Activated naive CD4-positive, alpha-beta T cell treated with anti-CD3 and anti-CD28 coated beads, Interleukin-2, amount 50 U/mL, for 24 hours (primary cell): ENCODE measurements around the gene SLC2A9.
A peak's percentile ranks its signal among the peaks of the same experiment; 100 is the strongest.

Experiments
- H3K27ac Mint-ChIP-seq: one replicate; pipeline ENCODE4 v1.8.0; 2021; ENCODE audit warnings: mild to moderate bottlenecking, mixed read lengths
- H3K27me3 Mint-ChIP-seq: one replicate; pipeline ENCODE4 v1.8.0; 2021; ENCODE audit warnings: mixed read lengths
- H3K36me3 Mint-ChIP-seq: one replicate; pipeline ENCODE4 v1.8.0; 2021; ENCODE audit warnings: mixed read lengths
- H3K4me1 Mint-ChIP-seq: one replicate; pipeline ENCODE4 v1.8.0; 2021; ENCODE audit warnings: mixed read lengths
- H3K4me3 Mint-ChIP-seq: one replicate; pipeline ENCODE4 v1.8.0; 2021; ENCODE audit warnings: mild to moderate bottlenecking, mixed read lengths
- H3K9me3 Mint-ChIP-seq: one replicate; pipeline ENCODE4 v1.8.0; 2021; ENCODE audit warnings: mixed read lengths

SLC2A9 gene

GRCh38 chr4:10017037-10017893 is 4.0 kb downstream of the SLC2A9 start:
- peaks cover 12% of the 10 kb centered on the region for H3K4me1 Mint-ChIP-seq
- H3K27ac Mint-ChIP-seq: peak overlapping the region; percentile 15
- H3K36me3 Mint-ChIP-seq: no peaks in the 10 kb centered on the region
- H3K9me3 Mint-ChIP-seq: no peaks in the 10 kb centered on the region
- H3K27me3 Mint-ChIP-seq: no peaks in the 10 kb centered on the region
- no peak overlapping the region for H3K4me3 Mint-ChIP-seq

GRCh38 chr4:10016169-10016568 is 5.1 kb downstream of the SLC2A9 start:
- Mint-ChIP-seq H3K4me3 (no peak overlapping the region), H3K4me1 (peaks cover 12% of the 10 kb centered on the region), H3K27me3 (no peaks in the 10 kb centered on the region), H3K27ac (no peak overlapping the region), H3K36me3 (no peaks in the 10 kb centered on the region), H3K9me3 (no peaks in the 10 kb centered on the region)

- Mint-ChIP-seq H3K27ac (no peak overlapping the region), H3K4me3 (no peak overlapping the region), H3K27me3 (no peaks in the 10 kb centered on the region), H3K4me1 (peaks cover 12% of the 10 kb centered on the region), H3K36me3 (no peaks in the 10 kb centered on the region), H3K9me3 (no peaks in the 10 kb centered on the region)
Observed at GRCh38 chr4:10015140-10015753, 6.0 kb downstream of the SLC2A9 start.

- Mint-ChIP-seq H3K36me3 (no peaks in the 10 kb centered on the region), H3K9me3 (no peaks in the 10 kb centered on the region), H3K4me3 (no peak overlapping the region), H3K27me3 (no peaks in the 10 kb centered on the region), H3K4me1 (peaks cover 5% of the 10 kb centered on the region), H3K27ac (no peak overlapping the region)
Observed at GRCh38 chr4:10013722-10014121, 7.6 kb downstream of the SLC2A9 start.

- no peaks in the 10 kb centered on the region for H3K9me3 Mint-ChIP-seq
- no peaks in the 10 kb centered on the region for H3K36me3 Mint-ChIP-seq
- H3K27me3 Mint-ChIP-seq: no peaks in the 10 kb centered on the region
- no peak overlapping the region for H3K4me3 Mint-ChIP-seq
- no peaks in the 10 kb centered on the region for H3K4me1 Mint-ChIP-seq
- H3K27ac Mint-ChIP-seq: no peak overlapping the region
Observed at GRCh38 chr4:10011885-10012284, 9.4 kb downstream of the SLC2A9 start.

- no peak overlapping the region for H3K27ac Mint-ChIP-seq
- H3K27me3 Mint-ChIP-seq: no peaks in the 10 kb centered on the region
- H3K4me1 Mint-ChIP-seq: no peaks in the 10 kb centered on the region
- H3K4me3 Mint-ChIP-seq: no peak overlapping the region
- H3K36me3 Mint-ChIP-seq: no peaks in the 10 kb centered on the region
- no peaks in the 10 kb centered on the region for H3K9me3 Mint-ChIP-seq
Observed at GRCh38 chr4:10011277-10011676, 10.0 kb downstream of the SLC2A9 start.

GRCh38 chr4:10009861-10010500 is 11.3 kb downstream of the SLC2A9 start:
- Mint-ChIP-seq H3K4me1 (no peaks in the 10 kb centered on the region), H3K9me3 (no peaks in the 10 kb centered on the region), H3K36me3 (peaks cover under 1% of the 10 kb centered on the region), H3K4me3 (no peak overlapping the region), H3K27me3 (no peaks in the 10 kb centered on the region), H3K27ac (no peak overlapping the region)

GRCh38 chr4:10008609-10009005 is 12.7 kb downstream of the SLC2A9 start:
- Mint-ChIP-seq H3K27me3 (no peaks in the 10 kb centered on the region), H3K36me3 (peaks cover 3% of the 10 kb centered on the region), H3K4me3 (no peak overlapping the region), H3K4me1 (no peaks in the 10 kb centered on the region), H3K27ac (no peak overlapping the region), H3K9me3 (no peaks in the 10 kb centered on the region)

- Mint-ChIP-seq H3K27me3 (no peaks in the 10 kb centered on the region), H3K9me3 (no peaks in the 10 kb centered on the region), H3K27ac (no peak overlapping the region), H3K4me1 (no peaks in the 10 kb centered on the region), H3K4me3 (no peak overlapping the region), H3K36me3 (peaks cover 3% of the 10 kb centered on the region)
Observed at GRCh38 chr4:10007793-10008608, 13.3 kb downstream of the SLC2A9 start.

- Mint-ChIP-seq H3K27ac (no peak overlapping the region), H3K36me3 (peaks cover 3% of the 10 kb centered on the region), H3K4me1 (no peaks in the 10 kb centered on the region), H3K27me3 (no peaks in the 10 kb centered on the region), H3K4me3 (no peak overlapping the region), H3K9me3 (no peaks in the 10 kb centered on the region)
Observed at GRCh38 chr4:10007436-10007740, 13.9 kb downstream of the SLC2A9 start.

- Mint-ChIP-seq H3K9me3 (no peaks in the 10 kb centered on the region), H3K4me3 (no peak overlapping the region), H3K27me3 (no peaks in the 10 kb centered on the region), H3K36me3 (peaks cover 3% of the 10 kb centered on the region), H3K4me1 (no peaks in the 10 kb centered on the region), H3K27ac (no peak overlapping the region)
Observed at GRCh38 chr4:10006601-10007435, 14.5 kb downstream of the SLC2A9 start.

- no peaks in the 10 kb centered on the region for H3K27me3 Mint-ChIP-seq
- no peak overlapping the region for H3K4me3 Mint-ChIP-seq
- peaks cover 3% of the 10 kb centered on the region for H3K36me3 Mint-ChIP-seq
- no peak overlapping the region for H3K27ac Mint-ChIP-seq
- H3K9me3 Mint-ChIP-seq: no peaks in the 10 kb centered on the region
- no peaks in the 10 kb centered on the region for H3K4me1 Mint-ChIP-seq
Observed at GRCh38 chr4:10006231-10006600, 15.1 kb downstream of the SLC2A9 start.

- Mint-ChIP-seq H3K9me3 (no peaks in the 10 kb centered on the region), H3K4me3 (no peak overlapping the region), H3K4me1 (no peaks in the 10 kb centered on the region), H3K27ac (no peak overlapping the region), H3K27me3 (no peaks in the 10 kb centered on the region), H3K36me3 (peaks cover 3% of the 10 kb centered on the region)
Observed at GRCh38 chr4:10005632-10006031, 15.7 kb downstream of the SLC2A9 start.

- Mint-ChIP-seq H3K9me3 (no peaks in the 10 kb centered on the region), H3K27ac (no peak overlapping the region), H3K4me3 (no peak overlapping the region), H3K4me1 (no peaks in the 10 kb centered on the region), H3K27me3 (no peaks in the 10 kb centered on the region), H3K36me3 (peaks cover 4% of the 10 kb centered on the region)
Observed at GRCh38 chr4:10003666-10004065, 17.6 kb downstream of the SLC2A9 start.

- H3K4me3 Mint-ChIP-seq: no peak overlapping the region
- H3K27ac Mint-ChIP-seq: no peak overlapping the region
- peaks cover 4% of the 10 kb centered on the region for H3K36me3 Mint-ChIP-seq
- no peaks in the 10 kb centered on the region for H3K4me1 Mint-ChIP-seq
- no peaks in the 10 kb centered on the region for H3K9me3 Mint-ChIP-seq
- H3K27me3 Mint-ChIP-seq: no peaks in the 10 kb centered on the region
Observed at GRCh38 chr4:10002278-10002677, 19.0 kb downstream of the SLC2A9 start.
